HS-27A (cell line): ENCODE data around the gene IGFBP3.

Source experiments
- DNase-seq: peaks from one replicate; pipeline ENCODE4 v3.0.0-alpha.2; 2012; ENCODE audit warnings: low read depth, missing footprints

Gene IGFBP3

DNA sequence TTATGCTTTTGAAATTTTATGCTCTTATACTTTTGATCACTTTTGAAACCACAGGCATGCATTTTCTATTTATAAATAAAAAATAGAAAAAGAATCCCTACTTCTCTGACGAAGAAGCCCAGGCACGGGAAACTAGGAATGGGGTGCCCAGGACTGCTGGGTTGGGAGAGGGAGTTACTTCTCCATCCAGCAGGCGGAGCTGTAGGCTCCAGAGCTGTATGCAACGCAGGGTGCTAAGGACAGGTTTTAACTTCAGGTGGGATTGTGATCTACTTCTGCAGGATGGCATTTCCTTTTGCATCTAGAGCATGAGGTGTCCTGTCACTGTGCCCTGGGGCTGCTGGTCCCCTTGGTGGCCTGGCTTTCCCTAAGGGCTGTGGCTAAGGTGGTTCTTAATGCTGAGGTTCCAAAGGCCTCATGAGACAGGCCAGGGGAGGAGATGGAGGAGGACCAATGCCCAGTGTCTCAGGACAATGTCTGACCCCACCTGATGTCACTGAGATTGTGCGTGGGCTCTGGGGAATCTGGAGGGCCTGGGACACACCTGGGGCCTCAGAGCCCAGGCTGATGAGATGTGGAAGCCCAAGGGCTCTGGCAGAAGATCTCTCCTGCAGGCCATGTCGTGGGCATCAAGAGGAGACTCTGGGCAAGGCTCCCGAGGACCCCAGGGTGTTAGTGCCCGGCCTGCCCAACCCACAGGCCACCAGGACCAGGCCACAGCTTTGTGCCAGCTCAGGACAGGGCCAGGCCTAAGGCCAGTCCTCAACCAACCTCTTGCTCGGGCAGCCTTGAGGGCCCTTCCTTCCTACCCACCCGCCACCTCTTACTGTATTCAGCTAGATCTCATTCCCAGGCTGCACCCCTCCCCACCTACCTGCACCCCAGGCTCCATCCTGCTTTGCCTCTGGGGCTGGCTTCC, 48.7 kb downstream of the IGFBP3 start:
- DNase-seq: no peak

DNA sequence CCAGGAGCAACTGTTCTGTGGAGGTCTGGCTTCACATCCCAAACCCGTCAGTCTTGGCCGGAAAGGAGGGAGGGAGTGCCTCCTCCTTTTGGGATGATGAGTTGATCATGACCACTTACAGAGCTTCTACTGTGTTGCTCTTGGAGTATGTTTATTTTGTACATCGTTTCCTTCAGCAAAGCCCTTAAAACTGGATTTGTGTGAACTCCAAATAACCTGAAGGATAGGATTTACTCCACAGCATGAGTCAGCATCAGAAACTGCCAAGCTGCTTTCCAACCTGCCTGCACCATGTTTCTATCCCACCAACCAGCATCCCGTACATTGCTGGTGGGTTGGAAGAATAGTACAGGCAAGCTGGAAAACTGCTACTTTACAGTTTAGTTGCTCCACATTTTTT, 51.6 kb downstream of the IGFBP3 start:
- no peak for DNase-seq

DNA sequence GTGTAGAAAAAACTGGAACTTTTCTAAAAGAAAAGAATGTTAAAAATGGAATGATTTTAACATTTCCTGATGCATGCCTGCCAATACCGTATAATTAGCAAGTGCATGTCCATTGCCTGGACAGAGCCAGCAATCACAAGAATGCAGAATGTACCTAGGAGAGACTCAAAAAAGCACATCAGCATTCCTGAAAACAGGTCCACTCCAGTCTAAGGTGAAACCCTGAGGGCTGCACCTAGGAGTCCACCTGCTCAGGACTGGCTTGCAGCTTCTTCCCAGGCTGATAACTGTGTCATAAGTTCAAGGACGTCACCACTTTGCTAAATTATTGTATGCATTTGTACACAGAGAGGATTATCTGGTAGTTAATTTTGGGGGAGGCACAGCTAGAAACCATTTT, 53.6 kb downstream of the IGFBP3 start:
- no peak for DNase-seq

DNA sequence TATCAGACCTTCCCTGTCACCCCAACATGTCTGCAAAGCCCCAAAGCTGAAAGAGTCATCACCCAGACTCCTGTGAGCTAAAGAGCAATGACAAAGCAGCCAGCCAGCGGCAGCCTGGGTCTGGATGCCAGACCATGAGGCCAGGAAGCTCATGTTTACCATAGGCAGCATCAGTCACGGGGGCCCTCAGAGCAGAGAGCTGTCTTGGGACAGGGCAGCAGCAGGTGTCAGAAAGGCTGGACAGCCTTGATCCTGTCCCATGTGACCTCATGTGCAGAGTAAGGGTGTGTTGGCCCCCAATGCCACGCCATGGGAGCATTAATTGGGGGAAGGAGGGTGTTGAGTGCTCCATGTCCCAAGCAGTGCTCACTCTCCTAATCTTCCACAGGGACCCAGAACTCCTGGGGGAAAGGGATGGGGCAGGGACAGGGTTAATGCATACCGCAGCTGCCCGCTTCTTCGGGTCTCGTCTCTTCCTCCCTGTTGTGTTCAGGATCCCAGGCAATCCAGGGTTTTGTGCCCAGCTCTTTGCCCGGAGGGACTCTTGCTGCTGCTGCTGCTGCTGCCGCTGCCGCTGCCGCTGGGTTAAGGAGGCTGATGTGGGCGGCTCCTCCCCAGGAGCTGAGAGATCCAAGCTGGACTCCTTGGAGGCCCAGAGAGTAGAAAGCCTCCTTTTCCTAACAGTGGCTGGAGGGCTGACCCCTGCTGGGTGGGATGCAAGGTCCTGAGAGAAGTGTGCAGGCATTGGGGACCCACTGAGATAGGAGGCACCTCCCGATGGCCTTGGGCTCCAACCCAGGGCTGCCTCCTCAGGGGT, 55.3 kb downstream of the IGFBP3 start:
- no peak for DNase-seq

DNA sequence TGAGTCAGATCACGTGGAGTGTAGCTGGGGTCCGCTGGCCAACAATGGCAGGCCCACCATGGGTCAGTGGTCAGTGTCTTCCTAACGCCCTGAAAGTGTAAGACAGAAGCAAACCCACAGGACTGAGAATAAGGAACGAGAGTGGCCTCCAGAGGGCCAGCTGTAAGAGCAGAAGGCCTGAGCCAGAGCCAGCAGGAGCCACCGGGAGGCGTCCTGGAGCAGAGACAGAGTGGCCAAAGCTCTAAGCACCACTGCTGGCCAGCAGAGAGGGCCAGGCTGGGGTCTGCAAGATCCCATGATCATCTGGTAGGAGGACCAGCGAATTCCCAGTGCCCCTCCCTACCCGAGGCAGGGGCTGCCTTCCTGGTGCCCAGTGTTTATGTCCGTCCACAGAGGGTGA, 57.4 kb downstream of the IGFBP3 start:
- DNase-seq: no peak
